Left hindlimb (tissue), 1 donor: ENCODE data around the gene CCNG1.
A peak's percentile ranks its signal among the peaks of the same experiment; 100 is the strongest.
"Not testable (repeated sequence)": the region's sequence is repeated elsewhere in the genome, so short reads cannot be mapped to it uniquely, and the experiment has no call there.

ENCODE experiments used
- DNase-seq: peaks from one replicate; pipeline ENCODE4 v3.0.0-alpha.2; 2018

CCNG1 gene

DNA sequence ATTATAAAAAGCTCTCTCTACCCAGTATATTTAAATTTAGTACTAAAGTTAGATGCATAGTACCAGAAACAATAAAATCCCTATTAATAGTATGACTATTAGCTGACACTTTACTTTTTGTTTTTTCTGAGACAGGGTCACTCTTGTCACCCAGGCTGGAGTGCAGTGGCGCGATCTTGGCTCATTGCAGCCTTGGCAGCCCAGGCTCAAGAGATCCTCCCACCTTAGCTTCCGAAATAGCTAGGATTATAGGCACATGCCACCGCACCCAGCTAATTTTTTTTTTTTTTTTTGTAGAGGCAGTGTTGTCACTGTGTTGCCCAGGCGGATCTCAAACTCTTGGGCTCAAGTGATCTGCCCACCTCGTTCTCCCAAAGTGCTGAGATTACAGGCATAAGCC, 8.0 kb downstream of the CCNG1 start:
- DNase-seq = no peak

- DNase-seq = no peak
These were observed 9.8 kb downstream of the CCNG1 start for GRCh38 chr5:163447191-163447590.

- DNase-seq = no peak
These were observed 10.5 kb downstream of the CCNG1 start for GRCh38 chr5:163447875-163448274.

- DNase-seq = no peak
These were observed 11.1 kb downstream of the CCNG1 start for GRCh38 chr5:163448491-163448890.

- no peak for DNase-seq
These were observed 14.1 kb downstream of the CCNG1 start for GRCh38 chr5:163451489-163451888.

DNA sequence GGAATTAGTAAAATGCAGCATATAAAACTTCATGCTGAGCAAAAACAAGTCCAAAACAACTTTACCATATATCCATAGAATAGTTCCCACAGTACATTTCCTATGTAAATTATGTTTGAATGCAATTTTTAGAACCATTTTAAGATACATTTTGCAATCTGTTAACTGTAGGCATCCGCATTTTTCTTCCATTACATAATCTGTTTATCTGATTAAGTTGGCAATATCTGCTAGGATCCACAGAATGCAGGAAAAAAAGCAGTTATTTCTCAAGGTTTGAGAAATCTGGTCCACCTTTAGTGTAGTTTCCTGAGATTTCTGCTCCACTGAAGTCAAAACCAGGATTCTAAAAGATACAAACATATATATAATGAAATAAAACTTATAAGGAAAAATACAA, 16.3 kb downstream of the CCNG1 start:
- no peak for DNase-seq

- DNase-seq = not testable (repeated sequence)
These were observed 18.0 kb downstream of the CCNG1 start for GRCh38 chr5:163455406-163455805.

GRCh38 chr5:163456029-163456589, 18.7 kb downstream of the CCNG1 start:
- no peak for DNase-seq

DNA sequence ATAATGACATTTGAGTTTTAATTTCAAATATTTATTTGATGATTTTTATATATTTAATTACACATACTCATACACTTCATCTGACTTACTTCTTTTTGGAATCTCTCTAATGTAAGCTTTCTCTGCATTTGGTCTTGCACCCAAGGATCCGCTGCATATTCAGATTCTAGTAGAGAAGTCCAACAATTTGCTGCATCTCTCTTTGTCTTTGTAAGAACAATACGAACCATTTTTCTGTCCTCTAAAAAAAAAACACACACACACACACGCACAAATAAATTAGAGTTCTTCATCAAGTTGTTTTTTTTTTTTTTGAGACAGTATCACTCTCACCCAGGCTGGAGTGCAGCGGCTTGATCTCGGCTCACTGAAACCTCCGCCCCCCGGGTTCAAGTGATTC, 19.4 kb downstream of the CCNG1 start:
- DNase-seq = no peak

DNA sequence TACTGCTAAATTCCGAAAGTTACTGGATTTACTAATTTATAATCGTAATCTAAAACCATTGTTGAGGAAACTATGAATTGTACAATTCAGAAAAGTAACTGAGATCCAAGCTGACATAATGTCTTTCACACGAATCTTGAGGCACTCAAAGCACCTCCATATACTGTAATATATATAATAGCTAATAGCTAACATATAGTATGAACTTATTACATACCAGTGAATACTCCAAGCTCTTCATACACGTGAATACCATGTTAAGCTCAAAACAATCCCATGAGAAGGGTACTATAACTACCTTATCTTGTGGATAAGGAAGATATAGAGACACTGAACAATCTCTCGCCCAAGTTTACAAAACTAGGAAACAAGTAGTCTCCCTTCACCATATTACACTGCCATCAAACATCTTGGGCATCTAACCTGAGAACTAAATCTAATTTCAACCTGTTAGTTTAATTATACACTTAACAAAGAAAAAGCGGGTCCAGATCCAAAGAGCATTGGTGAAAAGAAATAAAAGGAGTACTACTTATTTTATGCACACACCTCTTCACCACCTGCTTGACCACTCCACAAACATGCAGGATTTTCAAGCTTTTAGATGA, 21.5 kb downstream of the CCNG1 start:
- no peak for DNase-seq

DNA sequence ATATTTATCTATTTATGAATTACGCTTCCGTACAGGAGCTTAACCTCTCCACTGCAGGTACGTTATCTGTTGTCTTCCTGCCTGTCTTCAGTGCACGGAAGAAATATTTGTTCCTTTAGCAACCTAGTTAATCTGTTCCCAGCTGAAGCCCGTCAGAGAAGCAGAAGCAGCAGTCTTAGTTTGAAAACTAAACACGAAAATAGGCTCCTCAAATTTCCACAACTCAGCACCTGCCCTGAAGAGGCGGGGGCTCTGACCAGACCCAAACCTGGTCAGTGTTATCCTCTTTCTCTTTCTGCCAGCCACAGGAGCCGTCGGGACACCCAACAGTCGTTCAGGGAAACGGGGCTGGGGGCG, 22.0 kb downstream of the CCNG1 start:
- DNase-seq = no peak

DNA sequence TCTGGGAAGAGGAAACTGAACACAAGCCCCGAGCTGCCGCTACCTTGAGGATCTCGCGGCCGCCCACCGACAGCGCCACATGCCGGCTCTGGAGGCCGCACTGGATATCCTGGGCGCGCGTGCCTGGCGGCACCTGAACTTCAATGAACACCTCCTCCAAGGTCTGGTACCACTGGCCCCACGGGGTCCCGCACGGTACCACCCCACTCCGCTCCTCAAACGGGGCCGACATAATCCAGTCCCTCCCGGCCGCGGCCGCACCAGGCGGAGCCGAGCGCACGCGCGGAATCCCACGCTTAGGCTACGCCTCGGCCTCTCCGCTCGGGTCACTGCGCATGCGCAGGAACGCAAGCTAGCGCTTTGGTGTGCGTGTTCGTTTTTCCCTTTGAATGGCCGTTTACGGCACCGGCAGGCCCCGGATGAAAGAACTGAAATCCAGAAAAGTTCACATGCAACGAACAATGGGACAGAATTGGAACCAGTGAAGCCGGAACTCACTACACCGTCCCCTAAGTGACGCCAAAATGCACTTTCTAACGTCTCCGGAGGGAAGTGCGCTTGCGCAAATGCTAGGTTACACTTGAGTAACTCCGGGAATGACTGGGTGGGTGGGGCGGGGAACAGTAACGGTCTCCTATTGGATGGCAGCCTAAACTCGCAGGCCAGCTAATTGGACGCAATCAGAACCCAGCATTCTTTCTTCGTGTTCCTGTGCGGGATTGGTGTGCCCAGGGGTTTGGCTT, 22.6 kb downstream of the CCNG1 start, which contains the start of gene NUDCD2:
Gene NUDCD2, minus strand, starts transcription at position 284 of the 743 bp plus-strand sequence. Its CDS starts 52 bp downstream, at position 232.
- DNase-seq = peak; percentile 99

DNA sequence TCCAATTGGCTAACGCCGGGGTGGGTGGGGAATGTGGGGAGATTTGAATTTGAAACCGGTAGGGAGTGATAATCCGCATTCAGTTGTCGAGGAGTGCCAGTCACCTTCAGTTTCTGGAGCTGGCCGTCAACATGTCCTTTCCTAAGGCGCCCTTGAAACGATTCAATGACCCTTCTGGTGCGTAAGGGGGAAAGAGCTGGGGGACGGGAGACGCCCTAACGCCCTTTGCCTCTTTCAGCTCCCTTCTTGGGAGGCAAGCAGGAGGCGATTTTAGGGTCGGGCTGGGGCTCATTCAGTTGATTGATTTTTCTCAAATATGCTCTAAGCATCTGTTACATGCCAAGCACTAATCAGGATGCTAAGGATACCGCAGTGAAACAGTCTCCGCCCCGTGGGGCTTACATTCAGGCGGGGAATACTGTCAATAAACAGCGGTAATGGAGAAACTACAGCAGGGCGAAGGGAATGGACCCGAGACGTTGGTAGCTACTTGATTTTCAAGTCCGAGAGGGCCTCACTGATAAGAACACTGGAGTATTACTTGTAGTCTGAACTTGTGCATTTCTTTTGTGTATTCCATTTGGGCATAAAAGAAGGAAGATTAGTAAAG, 23.3 kb downstream of the CCNG1 start, which contains the start of gene HMMR:
Gene HMMR, plus strand, starts transcription at position 71 of the 610 bp plus-strand sequence. Its CDS starts 61 bp downstream, at position 132.
- DNase-seq = no peak

DNA sequence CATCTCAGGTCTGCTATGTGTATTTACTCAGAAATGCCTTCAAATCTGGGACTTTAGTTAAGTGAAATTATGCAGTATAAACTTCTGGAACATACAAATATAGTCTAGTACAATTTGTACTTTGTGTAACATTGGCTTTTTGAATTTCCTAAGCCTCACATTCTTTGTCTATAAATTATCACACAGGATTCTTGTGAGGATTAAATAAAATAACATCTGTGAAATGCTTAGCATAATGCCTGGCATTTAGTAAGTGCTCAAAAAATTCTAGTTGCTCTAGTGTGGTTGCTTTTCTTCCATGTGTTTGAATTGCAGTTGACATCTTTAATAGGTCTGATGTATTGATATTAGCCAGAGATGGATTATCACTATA, 25.7 kb downstream of the CCNG1 start:
- no peak for DNase-seq

DNA sequence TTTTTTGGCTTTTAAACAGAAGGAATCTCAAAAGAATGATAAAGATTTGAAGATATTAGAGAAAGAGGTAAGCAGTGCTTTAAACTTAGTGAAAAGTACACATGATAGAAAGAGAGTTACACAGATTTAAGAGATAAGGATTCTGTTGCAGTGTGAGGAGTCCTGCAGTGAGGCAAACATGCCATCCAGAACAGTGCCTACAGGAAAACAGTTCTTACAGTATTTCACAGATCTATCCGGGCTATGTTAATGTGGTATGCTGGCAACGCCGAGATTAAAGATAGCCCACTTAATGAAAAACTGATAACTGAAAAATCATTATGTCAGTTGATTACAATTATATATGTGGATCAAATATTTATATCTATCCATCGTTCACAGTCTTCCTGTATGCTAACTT, 30.3 kb downstream of the CCNG1 start:
- DNase-seq = no peak

DNA sequence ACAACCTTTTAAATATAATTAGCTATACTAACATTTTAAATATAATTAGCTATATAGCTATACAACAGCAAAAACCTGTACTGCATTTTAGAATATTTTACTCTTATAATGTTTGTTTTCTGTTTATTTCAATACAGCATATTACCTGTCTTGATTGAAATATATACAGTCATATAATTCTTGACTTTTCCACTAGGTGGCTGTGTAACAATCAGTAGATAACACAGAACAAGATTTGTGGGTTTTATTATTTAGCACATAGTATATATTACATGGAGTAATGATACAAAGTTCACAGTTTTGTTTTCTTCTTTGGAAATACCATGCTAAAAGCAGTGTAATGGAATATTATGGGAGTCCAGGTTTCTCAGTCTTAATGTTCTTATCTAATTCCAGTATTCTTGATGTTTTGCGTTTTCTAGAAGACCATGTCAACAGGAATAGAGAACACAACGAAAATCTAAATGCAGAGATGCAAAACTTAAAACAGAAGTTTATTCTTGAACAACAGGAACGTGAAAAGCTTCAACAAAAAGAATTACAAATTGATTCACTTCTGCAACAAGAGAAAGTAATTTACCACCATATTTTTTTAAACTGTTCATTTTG, 36.3 kb downstream of the CCNG1 start:
- no peak for DNase-seq

GRCh38 chr5:163475411-163475810, 38.0 kb downstream of the CCNG1 start:
- no peak for DNase-seq

DNA sequence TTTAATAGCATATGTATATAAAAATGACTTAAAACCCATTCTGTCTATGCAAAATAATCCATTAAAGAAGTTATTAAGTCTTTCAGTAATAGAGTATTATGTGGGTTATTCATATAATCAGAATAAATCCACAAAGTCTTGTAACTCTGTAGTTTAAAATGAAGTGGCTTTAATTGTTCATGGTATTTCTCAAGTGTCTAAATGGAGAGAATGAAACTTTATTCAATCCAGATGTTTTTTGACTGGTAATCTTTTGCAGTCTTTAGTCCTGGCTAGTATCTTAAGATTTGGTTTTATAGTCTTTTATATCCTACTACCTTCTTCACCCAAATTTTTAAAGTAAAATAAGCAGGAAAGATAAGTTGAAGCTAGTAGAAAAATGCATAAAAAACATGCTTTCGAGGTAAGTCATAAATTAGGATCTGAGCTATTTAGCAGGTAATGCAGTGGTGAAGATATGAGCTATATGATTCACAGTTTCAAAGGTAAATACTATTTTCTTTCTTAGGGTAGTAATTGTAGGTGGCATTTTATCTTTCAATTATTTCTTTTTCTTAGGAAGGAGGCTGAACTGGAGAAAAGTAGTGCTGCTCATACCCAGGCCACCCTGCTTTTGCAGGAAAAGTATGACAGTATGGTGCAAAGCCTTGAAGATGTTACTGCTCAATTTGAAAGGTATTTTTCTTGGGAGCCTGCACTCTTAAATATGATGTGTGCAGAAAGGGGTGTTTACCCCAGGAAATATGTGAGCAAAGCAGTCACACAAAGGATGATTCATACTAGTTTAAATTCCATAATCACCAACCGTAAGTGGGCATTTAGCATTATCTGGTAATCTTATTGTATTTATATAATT, 41.0 kb downstream of the CCNG1 start:
- no peak for DNase-seq

DNA sequence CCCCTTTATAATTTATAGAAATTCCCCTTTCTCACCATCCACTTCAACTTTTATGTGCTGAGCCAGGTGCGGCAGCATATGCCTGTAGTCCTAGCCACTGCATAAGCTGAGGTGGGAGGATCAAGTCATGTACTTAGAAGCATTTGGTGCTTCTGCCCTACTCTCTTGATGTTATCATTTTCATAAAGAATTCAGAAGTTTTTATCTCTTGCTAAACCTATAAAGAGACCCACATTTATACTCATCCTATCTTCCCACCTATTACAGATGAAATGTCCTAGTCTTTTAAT, 41.5 kb downstream of the CCNG1 start:
- DNase-seq = no peak

DNA sequence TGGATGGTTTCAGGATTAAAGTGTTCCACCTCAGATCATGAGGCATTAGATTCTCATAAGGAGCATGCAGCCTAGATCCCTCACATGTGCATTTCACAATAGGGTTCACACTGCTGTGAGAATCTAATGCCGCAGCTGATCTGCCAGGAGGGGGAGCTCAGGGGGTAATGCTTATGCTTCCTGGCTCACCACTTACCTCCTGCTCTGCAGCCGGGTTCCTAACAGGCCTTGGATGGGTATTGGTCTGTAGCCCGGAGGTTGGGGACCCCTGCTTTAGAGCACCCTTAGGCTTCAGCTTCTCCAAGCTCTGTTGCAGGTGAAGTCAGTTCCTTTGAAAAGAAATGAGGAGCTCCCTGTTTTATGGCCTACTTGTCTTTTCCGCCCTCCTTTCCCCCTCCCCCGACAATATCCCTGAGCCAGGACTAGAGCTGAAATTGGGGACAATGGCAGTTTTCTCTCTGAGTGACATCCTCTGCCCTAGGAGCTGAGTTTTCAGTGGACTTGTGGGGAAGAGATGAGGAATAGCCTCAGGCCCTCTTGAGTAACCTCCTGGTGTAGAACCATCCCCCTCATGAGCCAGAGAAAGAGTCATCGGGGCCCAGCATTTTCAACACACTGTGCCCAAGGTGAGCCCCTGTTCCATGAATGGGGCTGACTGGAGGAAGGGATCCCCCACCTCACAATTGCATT, 51.8 kb downstream of the CCNG1 start:
- no peak for DNase-seq

GRCh38 chr5:163489745-163490075, 52.3 kb downstream of the CCNG1 start:
- DNase-seq = no peak
